HL-60/S4 (cell line): ENCODE measurements around the gene PKD1L1.
"Not testable (repeated sequence)": the region's sequence is repeated elsewhere in the genome, so short reads cannot be mapped to it uniquely, and the experiment has no call there.

Experiments used
- in situ Hi-C: fragments of 300-500 bp; cut with MboI; formaldehyde crosslinking; loops from 2 replicates; pipeline ENCODE4 v1.14.3; 2022; ENCODE audit warnings: low sequenced_read_pairs

Gene PKD1L1

GRCh38 chr7:47776335-47776734, 171.9 kb downstream of the PKD1L1 start:
- in situ Hi-C loops = no loop called here

GRCh38 chr7:47775238-47775637, 173.0 kb downstream of the PKD1L1 start:
- in situ Hi-C loops = no loop called here

GRCh38 chr7:47772492-47772891, 175.8 kb downstream of the PKD1L1 start:
- in situ Hi-C loops = no loop called here

GRCh38 chr7:47771990-47772360, 176.3 kb downstream of the PKD1L1 start:
- in situ Hi-C loops = no loop called here

GRCh38 chr7:47771336-47771989, 176.8 kb downstream of the PKD1L1 start:
- in situ Hi-C loops = no loop called here

- in situ Hi-C loops = no loop called here
Measured at GRCh38 chr7:47766126-47766525, 182.1 kb downstream of the PKD1L1 start.

- in situ Hi-C loops = no loop called here
Measured at GRCh38 chr7:47765373-47765979, 182.8 kb downstream of the PKD1L1 start.

- in situ Hi-C loops = no loop called here
Measured at GRCh38 chr7:47764746-47765145, 183.5 kb downstream of the PKD1L1 start.

- in situ Hi-C loops = no loop called here
Measured at GRCh38 chr7:47763063-47763974, 184.9 kb downstream of the PKD1L1 start.

GRCh38 chr7:47762746-47763062, 185.6 kb downstream of the PKD1L1 start:
- in situ Hi-C loops = no loop called here

- in situ Hi-C loops = no loop called here
Measured at GRCh38 chr7:47762207-47762606, 186.1 kb downstream of the PKD1L1 start.

- in situ Hi-C loops = no loop called here
Measured at GRCh38 chr7:47759056-47759706, 189.1 kb downstream of the PKD1L1 start.

GRCh38 chr7:47758546-47758945, 189.7 kb downstream of the PKD1L1 start:
- in situ Hi-C loops = no loop called here

GRCh38 chr7:47757921-47758411, 190.3 kb downstream of the PKD1L1 start:
- in situ Hi-C loops = no loop called here

- in situ Hi-C loops = no loop called here
Measured at GRCh38 chr7:47756636-47757035, 191.6 kb downstream of the PKD1L1 start.

- in situ Hi-C loops = no loop called here
Measured at GRCh38 chr7:47755248-47755647, 193.0 kb downstream of the PKD1L1 start.

GRCh38 chr7:47751724-47752123, 196.5 kb downstream of the PKD1L1 start:
- in situ Hi-C loops = not testable (repeated sequence)

- in situ Hi-C loops = no loop called here
Measured at GRCh38 chr7:47751043-47751442, 197.2 kb downstream of the PKD1L1 start.

- in situ Hi-C loops = no loop called here
Measured at GRCh38 chr7:47748041-47748440, 200.2 kb downstream of the PKD1L1 start.

- in situ Hi-C loops = no loop called here
Measured at GRCh38 chr7:47747160-47747559, 201.1 kb downstream of the PKD1L1 start.

GRCh38 chr7:47746468-47746867, 201.8 kb downstream of the PKD1L1 start:
- in situ Hi-C loops = no loop called here
